Stimulated activated memory B cell treated with anti-CD40 and anti-IgM and Interleukin-4, amounts not matched to agents 10 μg/mL and 1 μg/mL and 100 μg/mL, for 72 hours (primary cell): ENCODE measurements around the gene SLC7A8.
"Not testable (repeated sequence)": the region's sequence is repeated elsewhere in the genome, so short reads cannot be mapped to it uniquely, and the experiment has no call there.

Experiments used
- ATAC-seq: fragments of 150-1000 bp; cut with Tn5 transposase; 2 replicates; pipeline ENCODE4 v1.10.0; 2021
- H3K27ac Mint-ChIP-seq: one replicate; pipeline ENCODE4 v1.8.0; 2022; ENCODE audit warnings: mild to moderate bottlenecking, mixed read lengths
- H3K27me3 Mint-ChIP-seq: one replicate; pipeline ENCODE4 v1.8.0; 2022; ENCODE audit warnings: mixed read lengths
- H3K36me3 Mint-ChIP-seq: one replicate; pipeline ENCODE4 v1.8.0; 2022; ENCODE audit warnings: mixed read lengths
- H3K4me1 Mint-ChIP-seq: one replicate; pipeline ENCODE4 v1.8.0; 2022; ENCODE audit warnings: mixed read lengths
- H3K4me3 Mint-ChIP-seq: one replicate; pipeline ENCODE4 v1.8.0; 2022; ENCODE audit warnings: mild to moderate bottlenecking, moderate library complexity, mixed read lengths
- H3K9me3 Mint-ChIP-seq: one replicate; pipeline ENCODE4 v1.8.0; 2022; ENCODE audit warnings: mixed read lengths

SLC7A8 gene

DNA sequence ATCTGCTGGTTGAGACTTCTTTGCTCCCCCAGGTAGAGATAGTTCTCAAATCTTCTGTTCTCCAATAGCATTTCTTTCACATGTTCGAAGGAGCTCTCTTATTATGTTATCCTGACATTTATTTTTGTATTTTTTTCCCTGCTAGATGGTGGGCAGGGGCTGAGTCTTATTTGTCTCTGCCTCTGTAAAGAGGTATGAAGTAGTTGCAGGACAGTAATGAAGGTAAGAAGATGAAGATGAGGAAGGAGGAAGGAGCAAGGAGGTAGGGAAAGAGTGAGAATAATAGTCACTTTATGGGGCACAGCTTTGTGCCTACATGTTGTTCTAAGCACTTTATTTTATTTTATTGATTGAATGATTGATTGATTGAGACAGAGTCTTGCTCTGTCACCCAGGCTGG lies 73.7 kb downstream of the SLC7A8 start:
- no peaks in the 10 kb centered on the region for H3K9me3 Mint-ChIP-seq
- H3K27me3 Mint-ChIP-seq, result peaks cover 9% of the 10 kb centered on the region
- H3K4me3 Mint-ChIP-seq, result no peak overlapping the region
- H3K36me3 Mint-ChIP-seq, result no peaks in the 10 kb centered on the region
- peaks cover 12% of the 10 kb centered on the region for H3K4me1 Mint-ChIP-seq
- H3K27ac Mint-ChIP-seq, result no peak overlapping the region
- ATAC-seq, result no peak

DNA sequence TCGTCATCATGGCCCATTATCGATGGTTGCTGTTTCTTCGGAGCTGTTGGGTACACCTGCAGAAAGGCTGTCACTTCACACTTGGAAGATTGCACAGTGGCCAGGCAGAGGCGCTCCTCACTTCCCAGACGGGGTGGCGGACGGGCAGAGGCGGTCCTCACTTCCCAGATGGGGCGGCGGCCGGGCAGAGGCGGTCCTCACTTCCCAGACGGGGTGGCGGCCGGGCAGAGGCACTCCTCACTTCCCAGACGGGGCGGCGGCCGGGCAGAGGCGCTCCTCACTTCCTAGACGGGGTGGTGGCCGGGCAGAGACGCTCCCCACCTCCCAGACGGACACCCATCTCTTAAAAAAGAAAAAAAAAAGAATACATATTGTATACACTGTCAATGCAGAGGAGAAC lies 75.3 kb downstream of the SLC7A8 start:
- H3K4me1 Mint-ChIP-seq, H3K27ac Mint-ChIP-seq, ATAC-seq, H3K4me3 Mint-ChIP-seq, H3K9me3 Mint-ChIP-seq, H3K36me3 Mint-ChIP-seq, H3K27me3 Mint-ChIP-seq: not testable (repeated sequence)

DNA sequence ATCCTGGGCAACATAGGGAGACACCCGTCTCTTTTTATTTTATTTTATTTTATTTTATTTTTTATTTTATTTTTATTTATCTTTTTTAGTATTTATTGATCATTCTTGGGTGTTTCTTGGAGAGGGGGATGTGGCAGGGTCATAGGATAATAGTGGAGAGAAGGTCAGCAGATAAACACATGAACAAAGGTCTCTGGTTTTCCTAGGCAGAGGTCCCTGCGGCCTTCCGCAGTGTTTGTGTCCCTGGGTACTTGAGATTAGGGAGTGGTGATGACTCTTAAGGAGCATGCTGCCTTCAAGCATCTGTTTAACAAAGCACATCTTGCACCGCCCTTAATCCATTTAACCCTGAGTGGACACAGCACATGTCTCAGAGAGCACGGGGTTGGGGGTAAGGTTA lies 75.8 kb downstream of the SLC7A8 start:
- H3K4me1 Mint-ChIP-seq, H3K4me3 Mint-ChIP-seq, H3K27me3 Mint-ChIP-seq, H3K27ac Mint-ChIP-seq, ATAC-seq, H3K9me3 Mint-ChIP-seq, H3K36me3 Mint-ChIP-seq: not testable (repeated sequence)

DNA sequence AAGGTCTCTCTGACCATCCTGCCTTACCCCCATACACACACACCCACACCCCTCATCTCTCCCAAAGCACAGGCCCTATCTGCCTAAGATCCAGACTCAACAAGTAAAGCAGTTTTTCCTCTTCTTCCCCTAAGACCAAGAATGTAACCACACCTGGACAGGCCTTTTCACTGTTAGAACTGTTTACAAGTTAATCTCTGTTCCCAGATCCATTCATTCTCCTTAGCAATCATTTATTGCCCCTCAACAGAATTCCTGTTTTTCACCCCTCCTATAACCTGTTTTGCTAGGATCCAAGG lies 76.8 kb downstream of the SLC7A8 start:
- H3K4me1 Mint-ChIP-seq, result peaks cover 7% of the 10 kb centered on the region
- no peak for ATAC-seq
- H3K9me3 Mint-ChIP-seq, result no peaks in the 10 kb centered on the region
- no peaks in the 10 kb centered on the region for H3K36me3 Mint-ChIP-seq
- H3K27me3 Mint-ChIP-seq, result no peaks in the 10 kb centered on the region
- H3K4me3 Mint-ChIP-seq, result no peak overlapping the region
- H3K27ac Mint-ChIP-seq, result no peak overlapping the region

DNA sequence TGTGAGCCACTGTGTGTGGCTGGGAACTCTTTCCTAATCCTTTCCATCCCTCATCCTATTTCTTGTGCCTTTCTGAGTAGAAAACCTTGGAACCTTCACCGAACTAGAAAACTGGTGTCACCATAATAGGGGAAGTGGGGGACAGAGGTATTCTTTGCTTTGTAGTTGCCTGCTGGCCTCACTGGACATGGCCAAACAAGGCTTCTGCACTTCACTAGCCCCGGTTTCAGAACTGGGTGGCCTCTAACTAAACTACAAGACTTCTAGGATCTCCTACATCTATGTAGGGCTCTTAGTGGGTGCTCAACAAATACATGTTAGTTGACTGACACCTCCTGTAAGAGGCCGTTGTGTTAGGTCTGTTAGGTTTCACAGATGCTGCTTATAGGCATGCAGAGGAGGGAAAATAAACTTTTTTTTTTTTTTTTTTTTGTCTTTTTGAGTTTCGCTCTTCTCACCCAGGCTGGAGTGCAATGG lies 78.1 kb downstream of the SLC7A8 start:
- H3K36me3 Mint-ChIP-seq, result no peaks in the 10 kb centered on the region
- H3K27ac Mint-ChIP-seq, result no peak overlapping the region
- H3K27me3 Mint-ChIP-seq, result no peaks in the 10 kb centered on the region
- no peak for ATAC-seq
- peaks cover 7% of the 10 kb centered on the region for H3K4me1 Mint-ChIP-seq
- H3K4me3 Mint-ChIP-seq, result no peak overlapping the region
- no peaks in the 10 kb centered on the region for H3K9me3 Mint-ChIP-seq

DNA sequence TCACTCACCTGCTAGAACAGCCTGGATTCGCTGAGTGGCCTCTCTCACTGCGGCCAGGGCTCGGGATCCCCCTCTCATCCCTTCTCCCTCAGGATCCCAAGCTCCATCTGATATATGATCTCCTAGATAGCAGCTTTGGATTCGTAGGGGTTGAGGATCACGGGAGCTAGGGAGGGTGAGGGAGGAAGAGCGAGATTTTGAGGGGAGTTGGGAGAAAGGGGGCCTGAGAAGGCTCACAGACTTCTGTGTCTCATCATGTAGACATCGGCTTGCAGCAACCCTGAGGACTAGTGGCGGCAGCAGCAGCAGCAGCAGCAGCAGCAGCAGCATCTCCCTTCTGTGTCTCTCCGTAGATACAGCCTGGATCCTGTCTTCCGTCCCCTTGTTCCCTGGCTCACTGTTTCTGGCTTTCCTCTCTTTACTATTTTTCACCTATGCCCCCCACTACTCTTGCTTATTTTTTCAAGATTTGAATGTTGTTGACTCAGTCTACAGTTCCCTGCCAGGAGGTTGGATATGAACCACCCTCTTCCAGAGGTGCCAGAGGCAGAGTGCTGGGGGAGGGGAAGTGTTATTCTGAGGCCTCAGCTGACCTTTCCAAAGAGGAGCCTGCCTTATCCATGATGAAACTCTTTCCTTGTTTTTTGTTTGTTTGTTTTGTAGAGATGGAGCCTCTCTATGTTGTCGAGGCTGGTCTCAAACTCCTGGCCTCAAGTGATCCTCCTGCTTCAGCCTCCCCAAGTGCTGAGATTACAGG lies 78.7 kb downstream of the SLC7A8 start, which contains the start of gene CIROP:
Gene CIROP (minus strand): TSS at position 399 of the 757 bp plus-strand sequence. CDS start 69 bp downstream, at position 330.
- Mint-ChIP-seq H3K4me3 (no peak within 1 kb of the TSS), H3K36me3 (peaks cover 5% of the 10 kb centered on the region), H3K27me3 (no peaks in the 10 kb centered on the region), H3K9me3 (no peaks in the 10 kb centered on the region), H3K27ac (no peak within 1 kb of the TSS), H3K4me1 (peaks cover 7% of the 10 kb centered on the region)
- no peak for ATAC-seq

DNA sequence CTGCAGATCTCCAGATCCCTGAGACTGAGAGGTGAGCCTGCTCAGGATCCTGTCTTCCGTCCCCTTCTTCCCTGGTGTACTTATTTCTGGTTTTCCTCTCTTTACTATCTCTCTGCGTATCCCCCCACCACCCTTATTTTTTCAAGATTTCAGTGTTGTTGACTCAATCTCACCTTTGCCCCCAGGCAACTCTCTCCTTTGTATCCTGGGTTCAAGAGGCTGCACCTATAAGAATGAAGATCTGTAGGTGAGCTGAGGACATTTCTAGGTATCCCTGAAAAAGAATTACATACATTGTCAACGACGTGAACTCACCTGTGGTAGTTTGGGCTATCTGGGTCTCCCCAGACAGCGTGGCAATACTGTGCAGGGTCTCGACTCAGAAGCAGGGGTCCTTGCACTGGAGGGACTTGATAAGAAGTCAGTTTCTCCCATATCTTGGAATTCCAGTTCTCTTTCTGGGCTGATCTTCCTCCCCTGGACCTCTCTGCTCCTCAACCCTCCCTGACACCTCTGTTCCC lies 79.3 kb downstream of the SLC7A8 start:
- Mint-ChIP-seq H3K4me3 (no peak overlapping the region), H3K36me3 (peaks cover 12% of the 10 kb centered on the region), H3K9me3 (no peaks in the 10 kb centered on the region), H3K4me1 (peaks cover 7% of the 10 kb centered on the region), H3K27me3 (no peaks in the 10 kb centered on the region), H3K27ac (no peak overlapping the region)
- no peak for ATAC-seq

DNA sequence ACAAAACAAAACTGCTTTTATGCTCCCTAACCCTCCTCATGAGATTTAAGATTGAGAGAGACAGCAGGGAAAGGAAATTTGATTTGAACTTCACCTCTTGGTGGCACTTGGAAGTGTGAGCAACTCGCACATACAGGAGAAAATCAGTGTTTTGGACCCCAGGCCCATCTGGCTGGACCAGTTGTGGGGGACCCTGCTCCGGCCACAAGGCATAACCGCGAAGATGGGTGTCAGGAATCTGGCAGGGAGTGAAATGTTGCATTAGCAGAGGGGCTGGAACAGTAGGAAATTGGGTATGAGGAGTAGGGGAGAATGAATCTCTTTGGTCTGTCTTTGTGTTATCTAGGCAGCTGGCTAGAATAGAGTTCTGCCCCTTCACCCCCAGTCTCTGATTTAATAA lies 79.9 kb downstream of the SLC7A8 start:
- Mint-ChIP-seq H3K27ac (no peak overlapping the region), H3K27me3 (no peaks in the 10 kb centered on the region), H3K4me1 (peaks cover 7% of the 10 kb centered on the region), H3K9me3 (no peaks in the 10 kb centered on the region), H3K36me3 (peaks cover 14% of the 10 kb centered on the region), H3K4me3 (no peak overlapping the region)
- ATAC-seq, result no peak

DNA sequence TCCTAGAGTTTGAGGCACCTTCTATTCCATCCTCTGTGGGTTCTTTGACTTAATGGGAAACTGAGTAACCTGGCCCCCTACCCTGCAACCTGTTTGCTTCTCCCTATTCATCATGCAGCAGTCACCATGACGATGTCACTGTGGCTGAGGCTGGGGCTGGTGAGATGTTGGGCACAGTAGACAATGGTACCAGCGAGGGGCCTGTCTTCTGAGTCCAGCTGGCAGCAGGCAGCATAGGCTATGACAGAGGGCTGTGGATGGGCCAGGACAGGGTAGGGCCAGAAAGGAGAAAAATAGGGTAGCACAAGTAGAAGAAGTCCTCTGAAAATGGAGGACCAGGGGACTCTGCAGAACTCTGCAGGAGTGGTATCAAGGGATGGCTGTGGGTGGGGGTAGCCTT lies 80.7 kb downstream of the SLC7A8 start:
- peaks cover 14% of the 10 kb centered on the region for H3K36me3 Mint-ChIP-seq
- no peaks in the 10 kb centered on the region for H3K9me3 Mint-ChIP-seq
- no peak for ATAC-seq
- no peak overlapping the region for H3K4me3 Mint-ChIP-seq
- H3K4me1 Mint-ChIP-seq, result peaks cover 8% of the 10 kb centered on the region
- H3K27me3 Mint-ChIP-seq, result no peaks in the 10 kb centered on the region
- H3K27ac Mint-ChIP-seq, result no peak overlapping the region

DNA sequence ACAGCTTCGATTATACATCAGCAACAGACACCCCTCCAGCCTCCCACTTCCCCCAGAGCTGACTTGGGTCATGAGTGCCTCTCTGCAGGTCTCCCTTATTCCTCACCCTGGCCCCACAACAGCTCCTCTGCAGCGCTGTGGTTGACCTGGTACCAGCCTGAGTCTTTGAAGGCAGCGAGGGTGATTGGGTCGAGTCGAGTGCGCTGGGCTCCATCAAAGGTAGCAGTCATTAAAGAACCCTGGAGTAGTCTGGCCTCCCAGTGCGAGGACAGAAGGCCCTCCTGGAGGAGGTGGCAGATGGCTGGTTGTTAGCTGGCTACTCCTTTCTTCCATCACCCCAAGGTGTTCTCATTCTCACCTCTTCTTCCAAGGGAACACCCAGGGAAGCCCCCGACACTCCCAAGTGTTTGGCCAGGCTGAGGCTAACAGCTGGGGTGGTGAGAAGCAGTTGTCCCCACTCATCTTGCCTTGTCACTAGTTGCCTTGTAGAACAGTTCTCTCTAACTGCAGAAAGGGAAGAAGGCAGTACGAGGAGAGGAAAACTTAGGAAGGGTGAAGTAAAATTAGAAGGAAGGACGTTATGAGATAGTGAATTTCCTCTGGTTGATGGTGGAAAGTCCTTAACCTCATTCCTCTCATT lies 81.4 kb downstream of the SLC7A8 start:
- Mint-ChIP-seq H3K27ac (no peak overlapping the region), H3K36me3 (peaks cover 21% of the 10 kb centered on the region), H3K4me1 (peaks cover 15% of the 10 kb centered on the region), H3K4me3 (no peak overlapping the region), H3K27me3 (no peaks in the 10 kb centered on the region), H3K9me3 (no peaks in the 10 kb centered on the region)
- ATAC-seq, result no peak

DNA sequence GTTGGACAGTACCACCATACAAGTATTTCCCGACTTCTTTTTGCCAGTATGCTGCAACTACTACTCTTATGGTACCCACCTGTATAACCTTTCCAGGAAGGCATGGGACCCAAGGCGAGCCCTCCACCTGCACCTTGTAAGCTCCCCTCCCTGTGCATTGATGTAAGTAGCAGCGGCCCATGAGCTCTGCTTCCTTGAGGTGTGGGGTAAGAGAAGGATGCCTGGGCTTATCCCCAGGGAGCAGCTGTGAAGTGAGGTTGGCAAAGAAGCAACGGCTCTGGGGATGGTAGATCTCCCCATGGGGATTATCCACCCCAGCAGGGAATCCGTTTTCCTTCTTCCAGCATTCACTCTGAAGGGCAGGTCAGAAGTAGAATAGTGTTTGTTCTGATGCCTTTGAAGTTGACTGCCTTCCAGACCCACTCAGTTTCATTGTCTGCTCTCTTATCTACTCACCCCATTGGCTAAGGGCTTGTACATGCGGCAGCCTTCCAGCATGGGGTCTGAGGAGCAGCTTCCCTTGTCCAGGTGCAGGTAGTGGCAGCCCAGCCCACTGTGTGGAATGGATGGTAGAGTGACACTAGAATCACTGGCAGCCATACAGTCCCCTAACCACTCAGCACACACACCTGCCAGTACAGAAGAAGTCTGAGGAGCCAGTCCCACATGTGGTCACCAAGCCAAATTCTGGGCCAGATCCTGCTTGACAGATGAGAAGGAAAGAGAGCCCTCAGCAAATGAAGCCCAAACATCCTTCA lies 82.1 kb downstream of the SLC7A8 start:
- Mint-ChIP-seq H3K27ac (no peak overlapping the region), H3K4me1 (peaks cover 19% of the 10 kb centered on the region), H3K36me3 (peaks cover 23% of the 10 kb centered on the region), H3K9me3 (no peaks in the 10 kb centered on the region), H3K4me3 (no peak overlapping the region), H3K27me3 (no peaks in the 10 kb centered on the region)
- ATAC-seq, result no peak

DNA sequence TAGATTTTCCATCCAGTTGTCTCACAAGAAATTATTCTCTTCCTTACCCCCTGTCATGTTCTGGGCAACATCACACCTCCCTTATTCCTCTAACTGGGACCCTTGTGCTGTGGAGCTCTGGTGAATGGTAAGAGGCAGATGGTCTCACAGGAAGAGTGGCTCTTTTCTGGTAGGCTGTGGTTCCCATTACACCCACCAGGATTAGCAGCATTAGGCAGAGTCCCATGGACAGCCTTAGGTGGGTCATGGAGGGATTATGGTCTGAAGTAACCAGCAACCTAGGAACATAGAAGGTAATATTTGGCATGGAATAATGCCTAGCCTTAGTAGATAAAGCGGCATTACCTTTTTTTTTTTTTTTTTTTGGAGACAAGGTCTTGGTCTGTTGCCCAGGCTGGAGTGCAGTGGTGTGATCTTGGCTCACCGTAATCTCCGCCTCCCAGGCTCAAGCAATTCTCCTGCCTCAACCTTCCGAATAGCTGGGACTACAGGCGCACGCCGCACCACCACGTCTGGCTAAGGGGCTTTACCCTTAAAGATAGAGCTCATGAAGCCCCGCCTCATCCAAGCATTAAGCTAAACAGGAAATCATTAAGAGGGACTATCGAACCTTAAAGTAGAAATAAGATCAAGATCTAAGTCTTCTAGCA lies 84.1 kb downstream of the SLC7A8 start:
- H3K27ac Mint-ChIP-seq, result no peak overlapping the region
- peaks cover 23% of the 10 kb centered on the region for H3K36me3 Mint-ChIP-seq
- H3K4me3 Mint-ChIP-seq, result no peak overlapping the region
- H3K27me3 Mint-ChIP-seq, result no peaks in the 10 kb centered on the region
- H3K4me1 Mint-ChIP-seq, result peaks cover 17% of the 10 kb centered on the region
- H3K9me3 Mint-ChIP-seq, result no peaks in the 10 kb centered on the region
- ATAC-seq, result no peak

DNA sequence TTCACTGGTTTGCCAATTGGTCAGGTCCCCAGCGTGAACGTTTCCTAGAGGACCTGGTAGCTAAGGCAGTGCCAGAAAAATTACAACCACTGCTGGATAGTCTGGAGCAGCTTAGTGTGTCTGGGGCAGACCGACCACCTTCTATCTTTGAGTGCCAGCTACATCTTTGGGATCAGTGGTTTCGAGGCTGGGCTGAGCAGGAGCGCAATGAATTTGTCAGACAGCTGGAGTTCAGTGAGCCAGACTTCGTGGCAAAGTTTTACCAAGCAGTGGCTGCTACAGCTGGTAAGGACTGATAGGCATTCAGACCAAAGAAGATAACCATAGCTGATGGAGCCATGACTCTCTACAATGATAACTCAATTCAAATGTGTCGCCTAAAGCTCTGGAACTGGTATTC lies 85.7 kb downstream of the SLC7A8 start:
- Mint-ChIP-seq H3K4me3 (no peak overlapping the region), H3K9me3 (no peaks in the 10 kb centered on the region), H3K27ac (no peak overlapping the region), H3K4me1 (peaks cover 23% of the 10 kb centered on the region), H3K27me3 (no peaks in the 10 kb centered on the region), H3K36me3 (peaks cover 23% of the 10 kb centered on the region)
- no peak for ATAC-seq

DNA sequence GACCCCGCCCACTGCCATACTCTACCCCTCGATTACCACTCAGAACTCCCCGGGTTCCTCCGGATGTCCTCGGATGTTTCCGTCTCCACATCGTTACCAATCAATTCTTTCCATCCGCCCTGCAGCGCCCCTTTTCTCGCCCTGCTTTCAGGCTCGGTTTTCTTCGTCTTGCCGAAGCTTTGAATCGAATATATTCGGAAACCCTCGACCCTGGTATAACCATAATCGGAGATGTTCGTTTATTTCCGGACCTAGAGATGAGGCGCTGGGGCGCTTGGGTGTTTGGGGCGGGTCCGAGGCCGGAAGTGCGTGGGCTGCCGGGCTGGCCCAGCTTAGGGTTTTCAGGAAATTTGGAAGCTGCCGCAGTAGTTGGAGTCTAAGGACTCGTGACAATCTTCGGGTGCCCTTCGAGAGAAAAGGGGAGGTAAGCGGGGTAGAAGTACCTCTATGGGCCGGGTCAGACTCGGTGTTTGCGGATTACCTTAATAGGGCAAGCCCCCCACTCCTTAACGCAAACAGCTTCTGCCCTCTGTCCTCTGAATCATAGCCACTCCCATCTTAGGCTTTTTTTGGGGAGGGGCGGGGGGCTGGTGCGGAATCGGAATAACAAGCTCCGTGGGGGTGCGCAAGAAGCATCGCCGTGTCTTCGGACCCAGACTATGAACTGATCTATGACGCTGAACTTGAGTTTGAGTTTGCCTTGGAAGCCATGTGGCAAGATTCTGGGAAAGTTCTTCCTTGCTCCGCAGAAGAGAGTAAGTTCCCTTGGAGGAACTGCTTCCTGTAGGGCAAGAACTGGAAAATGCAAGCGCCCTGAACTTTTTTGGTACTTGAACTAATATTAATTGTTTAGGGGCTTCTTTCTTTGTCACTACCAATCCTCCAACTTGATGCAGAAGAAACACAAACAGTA lies 88.0 kb downstream of the SLC7A8 start, which contains the start of gene C14orf119:
Gene C14orf119 (plus strand): TSS at position 310 of the 913 bp plus-strand sequence. CDS start 2,154 bp downstream, outside the sequence.
- peak; percentile 98 for ATAC-seq
- Mint-ChIP-seq H3K4me3 (no peak within 1 kb of the TSS), H3K36me3 (peaks cover 31% of the 10 kb centered on the region), H3K27ac (no peak within 1 kb of the TSS), H3K27me3 (no peaks in the 10 kb centered on the region), H3K9me3 (no peaks in the 10 kb centered on the region), H3K4me1 (peaks cover 30% of the 10 kb centered on the region)
